ENCODE results near the gene SH2D7.

- TF ChIP-seq CTCF (IDR thresholded peaks at IDR 0.05) (no peak), POLR2A (IDR thresholded peaks at IDR 0.05) (no peak)
Measured at GRCh38 chr15:78063217-78063616, 29.1 kb upstream of the SH2D7 start.
